ENCODE results near the gene GADD45GIP1.

GADD45GIP1 gene

DNA sequence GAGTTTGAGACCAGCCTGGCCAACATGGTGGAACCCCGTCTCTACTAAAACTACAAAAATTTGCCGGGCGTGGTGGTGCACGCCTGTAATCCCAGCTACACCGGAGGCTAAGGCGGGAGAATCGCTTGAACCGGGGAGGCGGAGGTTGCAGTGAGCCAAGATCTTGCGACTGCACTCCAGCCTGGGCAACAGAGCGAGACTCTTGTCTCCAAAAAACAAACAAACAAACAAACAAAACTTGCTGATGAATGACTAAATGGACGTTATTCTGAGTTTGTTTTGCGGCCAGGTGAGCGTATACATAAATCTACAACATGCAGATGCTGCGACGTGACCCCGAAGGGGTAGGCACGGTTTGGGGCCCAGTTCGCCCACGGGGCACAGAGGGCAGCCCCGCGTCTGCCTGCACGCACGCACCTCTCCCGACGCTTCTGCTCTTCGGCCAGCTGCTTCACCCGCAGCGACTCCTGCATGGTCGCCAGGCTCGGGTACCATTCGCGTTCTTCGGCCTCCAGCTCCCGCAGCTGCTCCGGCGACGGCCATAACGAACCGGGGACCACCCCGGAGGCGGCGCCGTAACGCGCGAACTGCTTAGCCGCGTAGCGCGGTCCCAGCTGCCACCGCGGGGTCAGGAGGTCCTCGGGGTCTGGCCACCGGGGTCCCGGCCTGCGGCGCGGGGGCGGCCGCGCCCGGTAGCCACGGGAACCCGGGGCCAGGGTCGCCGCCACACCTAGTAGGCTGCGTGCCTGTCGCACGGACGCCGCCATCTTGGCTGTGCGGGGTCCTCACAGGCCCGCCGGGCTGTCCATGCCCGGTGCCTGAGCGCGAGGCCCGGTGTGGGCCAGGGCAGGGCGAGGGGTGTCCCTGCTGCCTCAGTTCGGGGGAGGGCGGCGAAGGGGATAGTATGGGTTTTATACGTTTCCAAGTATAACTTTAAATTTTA, at the start of gene GADD45GIP1:
GADD45GIP1 (minus strand) TSS at position 778 of the 943 bp plus-strand sequence; CDS start at position 767, 11 bp downstream.
- no peaks in the 10 kb centered on the region; the same call in 1 of the 2 replicates for H4K20me1 ChIP-seq (ENCODE audit: control insufficient read depth, insufficient read depth, low read depth, low read length)
- H3K4me1 ChIP-seq (ENCODE audit: control insufficient read depth, low read length), result peaks cover 37% of the 10 kb centered on the region
- TF ChIP-seq EZH2phosphoT487 (IDR thresholded peaks at IDR 0.05; ENCODE audit: borderline replicate concordance, low read length), result no peak
- TF ChIP-seq, protein P1, sequence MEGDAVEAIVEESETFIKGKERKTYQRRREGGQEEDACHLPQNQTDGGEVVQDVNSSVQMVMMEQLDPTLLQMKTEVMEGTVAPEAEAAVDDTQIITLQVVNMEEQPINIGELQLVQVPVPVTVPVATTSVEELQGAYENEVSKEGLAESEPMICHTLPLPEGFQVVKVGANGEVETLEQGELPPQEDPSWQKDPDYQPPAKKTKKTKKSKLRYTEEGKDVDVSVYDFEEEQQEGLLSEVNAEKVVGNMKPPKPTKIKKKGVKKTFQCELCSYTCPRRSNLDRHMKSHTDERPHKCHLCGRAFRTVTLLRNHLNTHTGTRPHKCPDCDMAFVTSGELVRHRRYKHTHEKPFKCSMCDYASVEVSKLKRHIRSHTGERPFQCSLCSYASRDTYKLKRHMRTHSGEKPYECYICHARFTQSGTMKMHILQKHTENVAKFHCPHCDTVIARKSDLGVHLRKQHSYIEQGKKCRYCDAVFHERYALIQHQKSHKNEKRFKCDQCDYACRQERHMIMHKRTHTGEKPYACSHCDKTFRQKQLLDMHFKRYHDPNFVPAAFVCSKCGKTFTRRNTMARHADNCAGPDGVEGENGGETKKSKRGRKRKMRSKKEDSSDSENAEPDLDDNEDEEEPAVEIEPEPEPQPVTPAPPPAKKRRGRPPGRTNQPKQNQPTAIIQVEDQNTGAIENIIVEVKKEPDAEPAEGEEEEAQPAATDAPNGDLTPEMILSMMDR (IDR thresholded peaks at IDR 0.05; ENCODE audit: low read depth, low read length, poor library complexity, severe bottlenecking), result peak; percentile 10
- H3F3A ChIP-seq (ENCODE audit: control insufficient read depth, insufficient read depth), result peaks cover 29% of the 10 kb centered on the region
- H3K36me3 ChIP-seq (ENCODE audit: control insufficient read depth, low read length), result peaks cover 49% of the 10 kb centered on the region
- peak within 1 kb of the TSS; percentile 54 for H3K27ac ChIP-seq (ENCODE audit: low read depth, low read length)
- H3K9me2 ChIP-seq (replicated peaks; ENCODE audit: control insufficient read depth, low read length), result no peaks in the 10 kb centered on the region
- no peaks in the 10 kb centered on the region for H3K27me3 ChIP-seq (ENCODE audit: control insufficient read depth, low read length)
- H3K79me2 ChIP-seq (ENCODE audit: control insufficient read depth, low read length), result peaks cover 62% of the 10 kb centered on the region
- H3K4me3 ChIP-seq (ENCODE audit: low read length), result peak within 1 kb of the TSS; percentile 96
- peak within 1 kb of the TSS; percentile 77 for H3K4me2 ChIP-seq (ENCODE audit: low read length)
- H3K9me3 ChIP-seq (ENCODE audit: control insufficient read depth, insufficient read depth, low read length), result no peaks in the 10 kb centered on the region

- no peaks in the 10 kb centered on the region; the same call in 1 of the 2 replicates for H3K27me3 ChIP-seq (ENCODE audit: control insufficient read depth, low read length)
- no peak overlapping the region for H3K4me3 ChIP-seq (ENCODE audit: low read length)
- H3K4me2 ChIP-seq (ENCODE audit: low read length), result no peak overlapping the region
- H3F3A ChIP-seq (ENCODE audit: control insufficient read depth, insufficient read depth), result no peaks in the 10 kb centered on the region
- H3K36me3 ChIP-seq (ENCODE audit: control insufficient read depth, low read length), result no peaks in the 10 kb centered on the region
- no peak for TF ChIP-seq EZH2phosphoT487 (IDR thresholded peaks at IDR 0.05; ENCODE audit: borderline replicate concordance, low read length)
- TF ChIP-seq, protein P1 (IDR thresholded peaks at IDR 0.05; ENCODE audit: low read depth, low read length, poor library complexity, severe bottlenecking), result no peak
- no peaks in the 10 kb centered on the region for H3K4me1 ChIP-seq (ENCODE audit: control insufficient read depth, low read length)
- H3K27ac ChIP-seq (ENCODE audit: low read depth, low read length), result no peak overlapping the region
- no peaks in the 10 kb centered on the region for H4K20me1 ChIP-seq (ENCODE audit: control insufficient read depth, insufficient read depth, low read depth, low read length)
- H3K9me2 ChIP-seq (replicated peaks; ENCODE audit: control insufficient read depth, low read length), result no peaks in the 10 kb centered on the region
- H3K79me2 ChIP-seq (ENCODE audit: control insufficient read depth, low read length), result no peaks in the 10 kb centered on the region
- H3K9me3 ChIP-seq (ENCODE audit: control insufficient read depth, insufficient read depth, low read length), result no peaks in the 10 kb centered on the region
Observed at GRCh38 chr19:13005861-13006370, 48.9 kb upstream of the GADD45GIP1 start.

DNA sequence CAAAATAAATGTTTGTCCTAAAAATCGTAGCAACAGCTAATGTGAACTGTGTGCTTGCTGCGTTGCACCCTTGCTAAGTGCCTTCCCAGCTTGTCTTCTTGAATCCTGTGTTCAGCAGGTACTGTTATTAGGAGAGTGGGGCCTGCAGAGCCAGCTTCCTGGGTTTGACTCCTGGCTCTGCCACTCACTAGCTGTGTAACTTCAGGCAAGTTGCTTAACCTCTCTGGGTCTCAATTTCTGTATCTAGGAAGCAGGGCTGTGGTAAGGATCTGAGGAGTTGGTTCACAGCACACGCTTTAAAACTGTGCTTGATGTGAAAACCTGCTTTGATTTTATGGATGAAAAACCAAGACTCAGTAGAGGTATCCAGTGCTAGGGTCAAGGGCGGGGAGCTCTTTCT, 48.2 kb upstream of the GADD45GIP1 start:
- no peaks in the 10 kb centered on the region for H3F3A ChIP-seq (ENCODE audit: control insufficient read depth, insufficient read depth)
- H3K79me2 ChIP-seq (ENCODE audit: control insufficient read depth, low read length), result no peaks in the 10 kb centered on the region
- TF ChIP-seq, protein P1 (IDR thresholded peaks at IDR 0.05; ENCODE audit: low read depth, low read length, poor library complexity, severe bottlenecking), result no peak
- TF ChIP-seq EZH2phosphoT487 (IDR thresholded peaks at IDR 0.05; ENCODE audit: borderline replicate concordance, low read length), result no peak
- H3K4me2 ChIP-seq (ENCODE audit: low read length), result no peak overlapping the region
- H3K9me2 ChIP-seq (replicated peaks; ENCODE audit: control insufficient read depth, low read length), result no peaks in the 10 kb centered on the region
- no peaks in the 10 kb centered on the region for H3K4me1 ChIP-seq (ENCODE audit: control insufficient read depth, low read length)
- no peak overlapping the region for H3K4me3 ChIP-seq (ENCODE audit: low read length)
- H3K27me3 ChIP-seq (ENCODE audit: control insufficient read depth, low read length), result no peaks in the 10 kb centered on the region; the same call in 1 of the 2 replicates
- H4K20me1 ChIP-seq (ENCODE audit: control insufficient read depth, insufficient read depth, low read depth, low read length), result no peaks in the 10 kb centered on the region
- H3K36me3 ChIP-seq (ENCODE audit: control insufficient read depth, low read length), result no peaks in the 10 kb centered on the region
- no peaks in the 10 kb centered on the region for H3K9me3 ChIP-seq (ENCODE audit: control insufficient read depth, insufficient read depth, low read length)
- no peak overlapping the region for H3K27ac ChIP-seq (ENCODE audit: low read depth, low read length)
